Adrenal gland (tissue), 5 donors: ENCODE data around the gene DRAP1.

Experiments
- CTCF ChIP-seq, 6 experiments: fragments of 450-650 bp in 4 of 6; fragments of 200-600 bp in 2 of 6; sonication (generic) in 1 of 6; IDR thresholded peaks; 1 replicate in 5 of 6; 2 replicates in 1 of 6; pipeline versions ENCODE4 v1.5.1 to v1.8.0; 2016 to 2021; ENCODE audit warnings: antibody characterized with exemption in 6 of 6, mild to moderate bottlenecking in 2 of 6, moderate library complexity in 1 of 6
- POLR2A ChIP-seq, 2 donors: fragments of 450-650 bp; IDR thresholded peaks; one replicate each; pipeline ENCODE4 v1.6.1; 2017; ENCODE audit warnings: antibody characterized with exemption in 2 of 2, mild to moderate bottlenecking in 2 of 2, moderate library complexity in 1 of 2
- donor health status: DM: no; HTN: no; CAD: no.

- TF ChIP-seq CTCF (IDR thresholded peaks at IDR 0.05) (no peak), POLR2A (IDR thresholded peaks at IDR 0.05) (no peak)
Measured at GRCh38 chr11:65945941-65946558, 26.8 kb downstream of the DRAP1 start.
